ENCODE results near the gene RHOT2. TPM values are rescaled to one million over a fixed set of nuclear protein-coding genes. Genes with fewer than 3 reads are reported as not detected.

The RHOT2 gene
- total and polyA plus RNA-seq, 9 donors: 11.6 to 100 (median 80.6) TPM

- Histone ChIP-seq H3K36me3 (no peaks in the 10 kb centered on the region), H3K27ac (peak within 1 kb of the TSS in 1 of 2 donors; percentile 12), H3K4me1 (ENCODE audit: insufficient read depth) (peaks cover 20% of the 10 kb centered on the region), H3K9me3 (no peaks in the 10 kb centered on the region), H3K27me3 (no peaks in the 10 kb centered on the region), H3K4me3 (no peak within 1 kb of the TSS)
- intact Hi-C loops (cut with DNase I): loop anchor here in 1 of 4 donors (10.0 kb wide), 1 partner anchor 1334 kb away; the partner anchor contains the start of genes RNF151 and RPS2
- DNase-seq: peak; percentile 45 to 75 (median 68)
- 2 to 5% (median 3%) methylated on average over 14 to 23 of the region's 23 CpGs for WGBS, 3 donors
- TF ChIP-seq EP300 (IDR thresholded peaks at IDR 0.05) (no peak), CTCF (IDR thresholded peaks at IDR 0.05) (no peak), POLR2A (IDR thresholded peaks at IDR 0.05) (no peak)
These were observed 37.0 kb upstream of the RHOT2 start, which contains the start of gene WFIKKN1 for GRCh38 chr16:630815-631405. TSS of gene WFIKKN1 (plus strand) at chr16:630985. CDS start at chr16:631254, 269 bp downstream.

- 35 to 46% (median 39%) methylated on average over 8 to 9 of the region's 9 CpGs for WGBS, 3 donors
- TF ChIP-seq CTCF (IDR thresholded peaks at IDR 0.05): no peak
- no peak for TF ChIP-seq EP300 (IDR thresholded peaks at IDR 0.05)
- no peak for TF ChIP-seq POLR2A (IDR thresholded peaks at IDR 0.05)
- H3K27ac ChIP-seq: no peak overlapping the region
- intact Hi-C loops (cut with DNase I): loop anchor here in 1 of 4 donors (10.0 kb wide), 1 partner anchor 1333 kb away; the partner anchor contains the start of genes RNF151 and RPS2
- peaks cover 20% of the 10 kb centered on the region for H3K4me1 ChIP-seq (ENCODE audit: insufficient read depth)
- DNase-seq: no peak
- no peaks in the 10 kb centered on the region for H3K9me3 ChIP-seq
- no peak overlapping the region for H3K4me3 ChIP-seq
- no peaks in the 10 kb centered on the region for H3K36me3 ChIP-seq
- H3K27me3 ChIP-seq: no peaks in the 10 kb centered on the region
These were observed 36.0 kb upstream of the RHOT2 start for GRCh38 chr16:631808-632358.

GRCh38 chr16:632486-633335, 35.2 kb upstream of the RHOT2 start:
- DNase-seq: peak in 4 of 5 donors; percentile 20 to 49 (median 44)
- Histone ChIP-seq H3K27ac (no peak overlapping the region), H3K4me1 (ENCODE audit: insufficient read depth) (peaks cover 24% of the 10 kb centered on the region), H3K27me3 (no peaks in the 10 kb centered on the region), H3K4me3 (no peak overlapping the region), H3K9me3 (no peaks in the 10 kb centered on the region), H3K36me3 (no peaks in the 10 kb centered on the region)
- no peak for TF ChIP-seq CTCF (IDR thresholded peaks at IDR 0.05)
- no peak for TF ChIP-seq EP300 (IDR thresholded peaks at IDR 0.05)
- TF ChIP-seq POLR2A (IDR thresholded peaks at IDR 0.05): no peak
- whole genome bisulfite sequencing, 3 donors: 90 to 95% (median 90%) methylated on average over 50 to 67 of the region's 67 CpGs
- intact Hi-C loops (cut with DNase I): loop anchor here in 1 of 4 donors (10.0 kb wide), 1 partner anchor 1332 kb away; the partner anchor contains the start of genes RNF151 and RPS2

GRCh38 chr16:633336-634050, 34.4 kb upstream of the RHOT2 start:
- WGBS, 3 donors: 94 to 96% (median 95%) methylated on average over 47 to 74 of the region's 74 CpGs
- H3K4me1 ChIP-seq (ENCODE audit: insufficient read depth): peaks cover 24% of the 10 kb centered on the region

More at GRCh38 chr16:633336-634050, 34.4 kb upstream of the RHOT2 start:
- peak; percentile 23 to 51 (median 44) for DNase-seq
- Histone ChIP-seq H3K27ac (no peak overlapping the region), H3K27me3 (no peaks in the 10 kb centered on the region), H3K36me3 (no peaks in the 10 kb centered on the region), H3K4me3 (no peak overlapping the region), H3K9me3 (no peaks in the 10 kb centered on the region)
- TF ChIP-seq CTCF (IDR thresholded peaks at IDR 0.05): no peak
- TF ChIP-seq EP300 (IDR thresholded peaks at IDR 0.05): no peak
- no peak for TF ChIP-seq POLR2A (IDR thresholded peaks at IDR 0.05)
- intact Hi-C loops (cut with DNase I): loop anchor here in 1 of 4 donors (10.0 kb wide), 1 partner anchor 1331 kb away; the partner anchor contains the start of genes RNF151 and RPS2
